ENCODE measurements around the gene HDAC4. TPM values are rescaled to one million over a fixed set of nuclear protein-coding genes. Genes with fewer than 3 reads are reported as not detected.

HDAC4 gene
- total RNA-seq, 1 experiment from 2014 or later, result 47.6 TPM

GRCh38 chr2:239087046-239087710, 313.6 kb downstream of the HDAC4 start (continued):
- TF ChIP-seq REST (IDR thresholded peaks at IDR 0.05; ENCODE audit: low read depth) (no peak), ZNF274 (IDR thresholded peaks at IDR 0.05; ENCODE audit: low read depth, low read length) (no peak), CBX3 (IDR thresholded peaks at IDR 0.05; ENCODE audit: low read depth) (no peak), ZBTB33 (IDR thresholded peaks at IDR 0.05; ENCODE audit: extremely low read depth, insufficient replicate concordance, low read length) (no peak)

GRCh38 chr2:239086325-239087020, 314.3 kb downstream of the HDAC4 start:
- Histone ChIP-seq H3K9ac (ENCODE audit: low read length) (no peak overlapping the region), H3K9me3 (ENCODE audit: control insufficient read depth in 1 of 2, insufficient read depth in 1 of 2, low read depth in 1 of 2, low read length in 2 of 2) (no peaks in the 10 kb centered on the region), H3K36me3 (ENCODE audit: control insufficient read depth in 1 of 2, insufficient read depth in 2 of 2, low read length in 2 of 2) (no peaks in the 10 kb centered on the region; a peak in 1 of 4 replicates), H3K4me3 (replicated peaks in 1 of 2; ENCODE audit: low read depth in 1 of 2, low read length in 2 of 2) (no peak overlapping the region), H3K4me1 (ENCODE audit: control insufficient read depth in 1 of 2, insufficient read depth in 2 of 2, low read length in 2 of 2) (no peaks in the 10 kb centered on the region), H2AFZ (ENCODE audit: low read depth, low read length, poor library complexity, severe bottlenecking) (no peak overlapping the region), H3K27ac (ENCODE audit: low read depth, low read length) (no peak overlapping the region), H3K79me2 (ENCODE audit: insufficient read depth, low read length) (no peaks in the 10 kb centered on the region), H3K27me3 (ENCODE audit: insufficient read depth, low read length) (no peaks in the 10 kb centered on the region), H4K20me1 (ENCODE audit: insufficient read depth) (no peaks in the 10 kb centered on the region), H3K4me2 (ENCODE audit: low read length) (no peak overlapping the region), H3K9me2 (ENCODE audit: insufficient read depth) (no peaks in the 10 kb centered on the region)
- no TSS peak for BruUV-seq (replicated peaks)
- no peak for DNase-seq (ENCODE audit: low read depth, low spot score)
- ChIA-PET CTCF (no interaction called here), RAD21 (ENCODE audit: low non-redundant PET in 1 of 2, low total read pairs in 2 of 2, uncharacterized antibody in 2 of 2, unreplicated experiment in 2 of 2) (no interaction called here), POLR2A (no interaction called here)
- ATAC-seq, result no peak
- intact Hi-C loops (cut with micrococcal nuclease), result no loop called here
- TF ChIP-seq JUND (IDR thresholded peaks at IDR 0.05) (no peak), POLR2A (IDR thresholded peaks at IDR 0.05; ENCODE audit: borderline replicate concordance, extremely low read depth, insufficient read depth, insufficient read length) (no peak), EZH2phosphoT487 (IDR thresholded peaks at IDR 0.05; ENCODE audit: borderline replicate concordance) (no peak), CBX3 (IDR thresholded peaks at IDR 0.05; ENCODE audit: low read depth) (no peak), REST (IDR thresholded peaks at IDR 0.05; ENCODE audit: low read depth) (no peak), POLR2AphosphoS5 (IDR thresholded peaks at IDR 0.05; ENCODE audit: low read depth, low read length) (no peak), SP1 (IDR thresholded peaks at IDR 0.05; ENCODE audit: low read depth) (no peak), EGR1 (IDR thresholded peaks at IDR 0.05; ENCODE audit: low read depth) (no peak), FOSL1 (IDR thresholded peaks at IDR 0.05; ENCODE audit: low read depth) (no peak), ZFX (IDR thresholded peaks at IDR 0.05) (no peak), ELF1 (IDR thresholded peaks at IDR 0.05; ENCODE audit: borderline replicate concordance, low read depth) (no peak), ATF3 (IDR thresholded peaks at IDR 0.05) (no peak)
